Fibroblast of pulmonary artery (primary cell): ENCODE measurements around the gene CBFA2T3.

Source experiments
- DNase-seq: peaks from one replicate; pipeline ENCODE4 v3.0.0-alpha.2; 2010; ENCODE audit warnings: low read depth
- H3K4me3 ChIP-seq: replicated peaks from 2 replicates; pipeline ENCODE4 v1.5.1; 2011; ENCODE audit warnings: low read depth, mild to moderate bottlenecking, control low read depth, low read length, moderate library complexity
- TF ChIP-seq, protein P1 (sequence below): IDR thresholded peaks from 2 replicates; pipeline ENCODE4 v1.5.1; 2011; ENCODE audit warnings: mild to moderate bottlenecking, control low read depth, low read length, inconsistent platforms; ENCODE audit errors: missing control alignments

CBFA2T3 gene

DNA sequence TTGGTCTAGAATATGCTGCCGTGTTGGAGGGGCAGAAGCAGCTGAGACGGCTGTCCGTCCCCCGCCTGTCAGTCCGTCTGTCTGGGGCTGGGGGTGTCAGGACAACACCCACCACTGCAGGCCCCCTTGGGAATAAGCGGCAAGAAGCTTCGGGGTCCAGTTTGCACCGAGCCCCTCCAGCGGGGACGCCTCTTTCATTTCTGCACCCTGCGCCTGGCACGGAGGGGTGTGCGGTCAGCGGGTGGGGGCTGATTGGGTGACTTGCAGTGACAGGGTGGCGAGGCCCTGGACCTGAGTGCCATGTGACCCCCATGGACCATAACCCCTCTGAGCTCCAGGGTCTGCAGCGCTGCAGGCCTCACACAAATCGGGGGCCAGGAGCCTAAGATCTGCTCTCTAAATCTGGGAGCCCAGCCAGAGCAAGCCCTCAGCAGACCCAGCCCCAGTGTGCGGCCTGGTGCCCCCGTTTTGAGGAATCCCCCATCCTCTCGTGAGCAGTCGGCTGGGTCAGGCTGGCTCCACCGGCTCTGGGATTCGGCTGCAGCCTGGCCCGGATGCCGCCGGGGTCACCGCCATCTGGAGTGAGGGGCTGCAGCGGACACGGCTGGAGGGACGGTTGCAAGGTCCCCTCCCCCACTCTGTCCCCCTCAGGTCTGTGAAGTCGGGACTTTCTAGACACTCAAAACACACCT, 8.3 kb downstream of the CBFA2T3 start:
- H3K4me3 ChIP-seq, result no peak overlapping the region
- TF ChIP-seq, protein P1, sequence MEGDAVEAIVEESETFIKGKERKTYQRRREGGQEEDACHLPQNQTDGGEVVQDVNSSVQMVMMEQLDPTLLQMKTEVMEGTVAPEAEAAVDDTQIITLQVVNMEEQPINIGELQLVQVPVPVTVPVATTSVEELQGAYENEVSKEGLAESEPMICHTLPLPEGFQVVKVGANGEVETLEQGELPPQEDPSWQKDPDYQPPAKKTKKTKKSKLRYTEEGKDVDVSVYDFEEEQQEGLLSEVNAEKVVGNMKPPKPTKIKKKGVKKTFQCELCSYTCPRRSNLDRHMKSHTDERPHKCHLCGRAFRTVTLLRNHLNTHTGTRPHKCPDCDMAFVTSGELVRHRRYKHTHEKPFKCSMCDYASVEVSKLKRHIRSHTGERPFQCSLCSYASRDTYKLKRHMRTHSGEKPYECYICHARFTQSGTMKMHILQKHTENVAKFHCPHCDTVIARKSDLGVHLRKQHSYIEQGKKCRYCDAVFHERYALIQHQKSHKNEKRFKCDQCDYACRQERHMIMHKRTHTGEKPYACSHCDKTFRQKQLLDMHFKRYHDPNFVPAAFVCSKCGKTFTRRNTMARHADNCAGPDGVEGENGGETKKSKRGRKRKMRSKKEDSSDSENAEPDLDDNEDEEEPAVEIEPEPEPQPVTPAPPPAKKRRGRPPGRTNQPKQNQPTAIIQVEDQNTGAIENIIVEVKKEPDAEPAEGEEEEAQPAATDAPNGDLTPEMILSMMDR, result no peak

DNA sequence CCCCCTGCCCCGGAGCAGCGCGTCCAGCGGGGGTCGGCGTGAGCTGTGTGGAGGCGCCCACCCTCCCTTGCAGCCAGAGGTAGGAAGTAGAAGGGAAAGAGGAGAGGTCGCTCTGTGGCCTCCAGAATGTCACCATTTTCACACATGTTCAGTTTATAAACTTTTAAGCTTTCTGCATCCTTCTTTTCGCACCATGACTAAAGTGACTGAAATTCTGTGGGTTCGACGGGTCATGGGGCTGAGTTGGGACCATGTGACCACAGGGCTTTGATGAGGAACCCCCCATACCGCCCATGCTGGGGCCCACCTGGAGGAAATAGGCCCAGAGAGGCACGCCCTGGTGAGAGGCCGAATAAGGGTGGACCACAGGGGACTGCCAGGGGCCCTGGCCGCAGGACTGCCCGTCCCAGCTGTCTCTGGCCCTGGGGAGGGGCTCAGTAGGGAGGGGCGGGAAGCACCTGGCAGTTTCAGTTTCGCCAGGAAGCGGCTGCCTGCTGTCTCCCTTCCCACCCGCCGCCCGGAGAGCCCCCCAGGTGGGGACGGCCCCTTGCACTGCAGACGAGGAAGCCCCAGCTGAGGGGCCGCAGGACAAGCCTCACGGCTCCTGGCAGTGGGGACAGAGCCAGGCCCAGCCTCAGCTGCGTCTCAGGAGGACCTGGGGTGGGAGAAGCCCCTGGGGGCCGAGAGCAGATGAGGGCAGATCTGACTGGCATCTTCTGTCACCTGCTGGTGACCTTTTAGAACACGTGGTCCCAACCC, 9.0 kb downstream of the CBFA2T3 start:
- no peak for DNase-seq
- TF ChIP-seq, protein P1, result no peak
- H3K4me3 ChIP-seq, result no peak overlapping the region

More for the DNA sequence above, 8.3 kb downstream of the CBFA2T3 start:
- no peak for DNase-seq

- TF ChIP-seq, protein P1, result no peak
- no peak overlapping the region for H3K4me3 ChIP-seq
- DNase-seq, result no peak
Observed at GRCh38 chr16:88966986-88967829, 9.8 kb downstream of the CBFA2T3 start.

DNA sequence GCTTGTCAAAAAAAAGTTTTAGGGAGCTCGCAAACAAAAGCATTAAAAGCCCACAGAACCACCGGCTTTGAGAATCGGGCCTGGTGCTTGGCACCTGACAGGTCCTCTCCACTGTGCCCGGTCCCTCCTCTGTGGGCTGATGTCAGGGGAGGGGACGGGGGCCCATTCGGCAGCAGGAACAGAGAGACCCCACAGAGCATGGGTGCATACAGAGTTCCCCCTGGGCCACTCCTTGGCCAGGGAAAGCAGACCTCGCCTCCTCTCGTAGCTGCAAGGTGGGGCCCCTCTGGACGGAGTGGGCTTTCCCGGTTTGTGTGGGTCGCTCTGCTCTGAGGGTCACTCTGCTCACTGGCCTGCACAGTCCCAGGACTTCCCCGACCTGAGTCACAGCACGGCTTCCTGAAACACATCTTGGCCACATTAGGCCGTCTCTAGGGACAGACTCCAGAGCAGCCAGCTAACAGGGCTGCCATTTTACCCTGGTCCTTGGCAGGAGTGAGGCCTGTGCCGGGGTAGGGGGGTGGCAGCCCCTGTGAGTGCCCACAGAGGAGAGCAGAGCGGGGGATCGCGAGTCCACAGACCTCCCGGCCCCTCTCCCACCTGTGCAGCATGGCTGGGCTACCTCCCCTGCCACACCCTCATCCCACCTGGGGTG, 11.1 kb downstream of the CBFA2T3 start:
- no peak overlapping the region for H3K4me3 ChIP-seq
- TF ChIP-seq, protein P1, result no peak
- DNase-seq, result no peak

DNA sequence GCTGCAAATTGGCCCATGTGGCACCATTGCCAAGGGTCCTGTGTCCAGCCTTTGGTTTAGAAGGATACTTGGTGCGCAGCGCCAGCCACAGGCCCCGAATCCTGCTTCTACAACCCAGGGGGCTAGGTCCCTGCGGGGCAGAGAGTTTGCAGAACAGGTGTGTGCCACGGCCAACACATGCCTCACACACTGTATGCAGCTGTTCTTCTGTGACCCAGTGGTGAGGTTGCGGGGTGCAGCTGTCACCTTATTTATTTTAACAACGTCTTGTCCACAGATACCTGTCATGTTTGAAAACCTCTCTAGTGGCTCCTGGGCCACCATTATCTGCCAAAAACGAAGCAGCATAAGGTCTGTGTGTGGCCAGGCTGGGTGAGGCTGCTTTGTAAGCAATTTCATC, 11.6 kb downstream of the CBFA2T3 start:
- no peak for DNase-seq
- TF ChIP-seq, protein P1, result no peak
- no peak overlapping the region for H3K4me3 ChIP-seq

GRCh38 chr16:88964636-88965035, 12.4 kb downstream of the CBFA2T3 start:
- TF ChIP-seq, protein P1, result no peak
- no peak overlapping the region for H3K4me3 ChIP-seq
- no peak for DNase-seq
